H1 (cell line): ENCODE data around the gene PDS5A. TPM values are rescaled to one million over a fixed set of nuclear protein-coding genes. Genes with fewer than 3 reads are reported as not detected.

ENCODE experiments used
- CTCF ChIA-PET: fragments of 300-600 bp; sonication (Branson Sonifier 250); formaldehyde crosslinking; loops from one replicate; lab custom pipeline; 2021; ENCODE audit not compliant: partially characterized antibody; lab: Charles Lee
- POLR2A ChIA-PET: fragments of 300-600 bp; sonication (Branson Sonifier 250); formaldehyde crosslinking; loops from one replicate; lab custom pipeline; 2021; ENCODE audit warnings: inconsistent platforms; ENCODE audit not compliant: partially characterized antibody; lab: Charles Lee
- DNase-seq, 2 experiments: peaks; one replicate each; pipeline versions ENCODE4 v3.0.0 to v3.0.0-alpha.2; 2010 to 2022; ENCODE audit warnings: low spot score in 2 of 2, low read depth in 1 of 2, mixed read lengths in 1 of 2
- FAIRE-seq: peaks from 2 replicates; lab custom pipeline; 2011; peaks lifted over from hg19 to GRCh38; lab: Jason Lieb, UNC
- H2AFZ ChIP-seq: 2 replicates; pipeline ENCODE4 v1.8.1; 2012; ENCODE audit warnings: low read length, inconsistent platforms
- H2AK5ac ChIP-seq: 2 replicates; pipeline ENCODE4 v1.6.1; 2013; ENCODE audit warnings: low read depth, low read length
- H2BK120ac ChIP-seq: replicated peaks from 2 replicates; pipeline ENCODE3; 2013; ENCODE audit warnings: low read depth, low read length, inconsistent platforms
- H2BK12ac ChIP-seq: 2 replicates; pipeline ENCODE4 v1.6.1; 2013; ENCODE audit warnings: low read depth, low read length
- H2BK15ac ChIP-seq: 2 replicates; pipeline ENCODE4 v1.6.1; 2013; ENCODE audit warnings: low read length
- H2BK20ac ChIP-seq: 2 replicates; pipeline ENCODE4 v1.6.1; 2013; ENCODE audit warnings: low read length
- H2BK5ac ChIP-seq: 2 replicates; pipeline ENCODE4 v1.6.1; 2013; ENCODE audit warnings: low read depth, low read length
- H3K14ac ChIP-seq: 2 replicates; pipeline ENCODE4 v1.6.1; 2013; ENCODE audit warnings: inconsistent platforms; ENCODE audit not compliant: insufficient read length
- H3K18ac ChIP-seq: 2 replicates; pipeline ENCODE4 v1.6.1; 2013; ENCODE audit warnings: low read length; ENCODE audit errors: extremely low read depth
- H3K23ac ChIP-seq: 2 replicates; pipeline ENCODE4 v1.6.1; 2013; ENCODE audit warnings: inconsistent platforms; ENCODE audit not compliant: insufficient read length
- H3K23me2 ChIP-seq: 2 replicates; pipeline ENCODE4 v1.6.1; 2013; ENCODE audit warnings: low read depth, low read length
- H3K27ac ChIP-seq: 2 replicates; pipeline ENCODE4 v1.6.1; 2011; ENCODE audit warnings: low read depth, low read length, inconsistent platforms
- H3K27me3 ChIP-seq, 4 experiments: replicated peaks in 1 of 4; 1 replicate in 1 of 4; 2 replicates in 3 of 4; pipeline versions ENCODE4 v1.6.1 to v1.8.1; 2011 to 2013; ENCODE audit warnings: low read length in 3 of 4, mild to moderate bottlenecking in 3 of 4, inconsistent platforms in 2 of 4, mixed read lengths in 2 of 4, moderate library complexity in 1 of 4; ENCODE audit not compliant: control insufficient read depth in 3 of 4, insufficient read depth in 3 of 4; ENCODE audit errors: extremely low read depth in 1 of 4
- H3K36me3 ChIP-seq, 4 experiments: 2 replicates each; pipeline versions ENCODE4 v1.6.1 to v1.8.1; 2011 to 2013; ENCODE audit warnings: mild to moderate bottlenecking in 4 of 4, low read length in 3 of 4, moderate library complexity in 2 of 4, control low read depth in 1 of 4, inconsistent platforms in 1 of 4; ENCODE audit not compliant: insufficient read depth in 4 of 4, control insufficient read depth in 2 of 4
- H3K4ac ChIP-seq: replicated peaks from 2 replicates; pipeline ENCODE3; 2013; ENCODE audit warnings: low read length, low read depth, mixed read lengths, inconsistent platforms; ENCODE audit not compliant: insufficient read length
- H3K4me1 ChIP-seq, 4 experiments: replicated peaks in 1 of 4; 1 replicate in 1 of 4; 2 replicates in 3 of 4; pipeline versions ENCODE4 v1.6.1 to v1.8.1; 2011 to 2013; ENCODE audit warnings: low read length in 3 of 4, inconsistent platforms in 2 of 4, mixed read lengths in 1 of 4; ENCODE audit not compliant: insufficient read depth in 4 of 4, control insufficient read depth in 3 of 4
- H3K4me2 ChIP-seq, 2 experiments: 2 replicates each; pipeline versions ENCODE4 v1.6.1 to v1.8.1; 2011 to 2013; ENCODE audit warnings: low read depth in 2 of 2, low read length in 2 of 2, control low read depth in 1 of 2, inconsistent platforms in 1 of 2, mild to moderate bottlenecking in 1 of 2; ENCODE audit not compliant: insufficient read depth in 1 of 2
- H3K4me3 ChIP-seq, 4 experiments: fragments of 200-600, 300-600 bp in 1 of 4; sonication (generic), shearing (Covaris generic), sonication (Bioruptor Twin) in 1 of 4; 2 replicates each; pipeline versions ENCODE4 v1.5.1 to v1.8.1; 2011 to 2016; ENCODE audit warnings: low read length in 4 of 4, low read depth in 3 of 4, control low read depth in 2 of 4, inconsistent platforms in 2 of 4, mild to moderate bottlenecking in 2 of 4, mixed read lengths in 1 of 4, moderate library complexity in 1 of 4; ENCODE audit not compliant: insufficient read depth in 2 of 4; ENCODE audit errors: extremely low read depth in 1 of 4
- H3K56ac ChIP-seq: replicated peaks from 2 replicates; pipeline ENCODE3; 2013; ENCODE audit warnings: low read depth, mild to moderate bottlenecking, mixed read lengths, low read length, inconsistent platforms; ENCODE audit not compliant: insufficient read length
- H3K79me1 ChIP-seq: 2 replicates; pipeline ENCODE4 v1.6.1; 2013; ENCODE audit warnings: low read depth, low read length, control low read depth
- H3K79me2 ChIP-seq, 2 experiments: 2 replicates each; pipeline versions ENCODE4 v1.6.1 to v1.8.1; 2012 to 2013; ENCODE audit warnings: low read length in 2 of 2, mild to moderate bottlenecking in 2 of 2, inconsistent platforms in 1 of 2; ENCODE audit not compliant: insufficient read depth in 2 of 2, control insufficient read depth in 1 of 2
- H3K9ac ChIP-seq, 4 experiments: replicated peaks in 1 of 4; 1 replicate in 1 of 4; 2 replicates in 3 of 4; pipeline versions ENCODE4 v1.6.1 to v1.8.1; 2011 to 2013; ENCODE audit warnings: low read depth in 3 of 4, low read length in 3 of 4, control low read depth in 2 of 4, mild to moderate bottlenecking in 2 of 4, moderate library complexity in 2 of 4, inconsistent platforms in 1 of 4; ENCODE audit errors: extremely low read depth in 1 of 4
- H3K9me3 ChIP-seq, 2 experiments: 2 replicates each; pipeline versions ENCODE4 v1.6.1 to v1.8.1; 2012 to 2013; ENCODE audit warnings: mild to moderate bottlenecking in 2 of 2, moderate library complexity in 2 of 2, control low read depth in 1 of 2, inconsistent platforms in 1 of 2, low read depth in 1 of 2, low read length in 1 of 2, mixed read lengths in 1 of 2; ENCODE audit not compliant: insufficient read depth in 2 of 2
- H4K20me1 ChIP-seq, 2 experiments: replicated peaks in 1 of 2; 2 replicates each; pipeline versions ENCODE3 to v1.8.1; 2011 to 2013; ENCODE audit warnings: inconsistent platforms in 2 of 2, low read length in 2 of 2, mild to moderate bottlenecking in 1 of 2; ENCODE audit not compliant: insufficient read depth in 2 of 2, control insufficient read depth in 1 of 2
- H4K5ac ChIP-seq: 2 replicates; pipeline ENCODE4 v1.6.1; 2013; ENCODE audit warnings: low read length, low read depth, mixed read lengths, inconsistent platforms; ENCODE audit not compliant: insufficient read length
- H4K8ac ChIP-seq: 2 replicates; pipeline ENCODE4 v1.8.0; 2013; ENCODE audit warnings: mild to moderate bottlenecking, moderate library complexity, low read length, inconsistent platforms; ENCODE audit not compliant: insufficient read depth; ENCODE audit errors: extremely low read depth
- H4K91ac ChIP-seq: replicated peaks from 2 replicates; pipeline ENCODE3; 2013; ENCODE audit warnings: low read length, mixed read lengths, inconsistent platforms; ENCODE audit not compliant: insufficient read length
- CBX8 ChIP-seq: fragments of 300-800, 300-1000 bp; sonication (generic); IDR thresholded peaks from 2 replicates; pipeline ENCODE4 v1.7.1; 2016; ENCODE audit warnings: low read depth, low read length, borderline replicate concordance
- CEBPB ChIP-seq: IDR thresholded peaks from 2 replicates; pipeline ENCODE4 v1.6.1; 2012; ENCODE audit warnings: low read depth, low read length
- CREB1 ChIP-seq: IDR thresholded peaks from 2 replicates; pipeline ENCODE4 v1.6.1; 2012; ENCODE audit warnings: inconsistent platforms
- ZNF274 ChIP-seq: IDR thresholded peaks from 2 replicates; pipeline ENCODE4 v1.7.0; 2012; ENCODE audit warnings: low read length, borderline replicate concordance; ENCODE audit errors: extremely low read depth
- WGBS, 2 experiments: shearing (Covaris generic) in 1 of 2; methylation state at CpG; one replicate each; pipeline versions ENCODE4 v1.1.6 to v1.1.7; 2013 to 2015; ENCODE audit warnings: low lambda C conversion rate in 2 of 2, mixed read lengths in 2 of 2, inconsistent platforms in 1 of 2, low coverage in 1 of 2, missing lambda C conversion rate in 1 of 2; ENCODE audit not compliant: insufficient replicate concordance in 2 of 2, insufficient coverage in 1 of 2, insufficient read length in 1 of 2; ENCODE audit errors: extremely low coverage in 1 of 2, missing lambda C conversion rate in 1 of 2; 5-methylcytosine and 5-hydroxymethylcytosine counted together
- polyA plus RNA-seq, 7 experiments: library from polyadenylated mRNA; depleted of rRNA in 3 of 7; stranded (reverse) in 5 of 7; unstranded in 2 of 7; fragments of >200 nt in 5 of 7; fragments of 200-250 nt in 2 of 7; gene quantifications; 1 replicate in 5 of 7; 2 replicates in 1 of 7; 4 replicates in 1 of 7; pipeline versions ENCODE4 v1.2.1 to v1.2.3, GENCODE V29; 2011 to 2013; ENCODE audit warnings: missing spikeins in 2 of 7, mixed read lengths in 2 of 7
- total RNA-seq: library from RNA; stranded (reverse); fragmentation: NEBNext Ultra II Directional; extraction: Animal tissue kit (Norgen Biotek cat#: 25700); gene quantifications from 2 replicates; pipeline ENCODE4 v1.2.1, GENCODE V29; 2021

The PDS5A gene
- total and polyA plus RNA-seq, 2 of the 8 experiments (the other 6 are each of a cell fraction or from before 2014, with no cell fraction given): 15.5 to 76.6 TPM

DNA sequence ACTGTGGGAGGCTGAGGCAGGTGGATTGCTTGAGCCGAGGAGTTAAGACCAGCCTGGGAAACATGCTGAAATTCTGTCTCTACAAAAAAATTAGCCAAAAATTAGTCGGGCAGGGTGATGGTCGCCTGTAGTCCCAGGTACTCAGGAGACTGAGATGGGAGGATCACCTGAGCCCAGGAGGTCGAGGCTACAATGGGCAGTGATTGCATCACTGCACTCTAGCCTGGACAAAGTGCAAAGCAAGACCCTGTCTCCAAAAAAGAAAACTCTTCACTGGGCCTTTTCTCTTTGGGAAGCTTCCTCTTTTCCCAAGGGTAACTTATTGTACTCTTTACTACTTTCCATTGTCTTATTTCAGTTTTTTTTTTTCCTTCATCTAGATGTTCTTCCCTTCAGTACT is 190.9 kb downstream of the PDS5A start:
- H3K27me3 ChIP-seq: no peaks in the 10 kb centered on the region
- no peaks in the 10 kb centered on the region for H3K79me2 ChIP-seq
- no peaks in the 10 kb centered on the region for H4K20me1 ChIP-seq
- POLR2A ChIA-PET: interaction anchor here (1.7 kb wide), 1 partner anchor 89 kb away, joined by 5 read pairs; the partner anchor contains the start of gene UBE2K
- no peak overlapping the region for H2BK120ac ChIP-seq
- H2BK20ac ChIP-seq: no peak overlapping the region
- H3K27ac ChIP-seq: no peak overlapping the region
- H3K36me3 ChIP-seq: no peaks in the 10 kb centered on the region
- no peak overlapping the region for H3K18ac ChIP-seq
- H2AFZ ChIP-seq: no peak overlapping the region
- CTCF ChIA-PET: no interaction called here
- H3K23me2 ChIP-seq: no peaks in the 10 kb centered on the region
- no peak overlapping the region for H3K23ac ChIP-seq
- no peak overlapping the region for H2BK12ac ChIP-seq
- H2BK15ac ChIP-seq: no peak overlapping the region
- TF ChIP-seq CBX8 (no peak), CREB1 (no peak), CEBPB (peak; percentile 31; the same call in 1 of the 2 replicates), ZNF274 (no peak)
- H3K9ac ChIP-seq: no peak overlapping the region
- no peak overlapping the region for H3K4ac ChIP-seq
- H3K14ac ChIP-seq: no peak overlapping the region
- no peaks in the 10 kb centered on the region for H3K79me1 ChIP-seq
- H4K91ac ChIP-seq: no peak overlapping the region
- H3K4me1 ChIP-seq: no peaks in the 10 kb centered on the region
- no peak overlapping the region for H2AK5ac ChIP-seq
- no peak overlapping the region for H3K4me3 ChIP-seq
- no peak overlapping the region for H2BK5ac ChIP-seq
- no peak overlapping the region for H3K4me2 ChIP-seq
- no peaks in the 10 kb centered on the region for H3K9me3 ChIP-seq
- H3K56ac ChIP-seq: no peak overlapping the region
- no peak overlapping the region for H4K5ac ChIP-seq
- no peak for FAIRE-seq
- no peak overlapping the region for H4K8ac ChIP-seq
- no peak for DNase-seq
- 93% methylated on average over 4 of the region's 4 CpGs; no CpG with 5 or more reads in 1 of the 2 experiments for WGBS, 2 experiments
